Activated T-cell treated with anti-CD3 and anti-CD28 coated beads, Interleukin-2, amount 50 U/mL, for 24 hours (primary cell): ENCODE results near the gene NDUFA6.

Experiments used
- DNase-seq: peaks from one replicate; pipeline ENCODE4 v3.0.0-alpha.2; 2020
- H3K27ac Mint-ChIP-seq: 2 replicates; pipeline ENCODE4 v1.8.0; 2020; ENCODE audit warnings: mild to moderate bottlenecking, mixed read lengths
- H3K27me3 Mint-ChIP-seq: 2 replicates; pipeline ENCODE4 v1.8.0; 2020; ENCODE audit warnings: mixed read lengths
- H3K36me3 Mint-ChIP-seq: 2 replicates; pipeline ENCODE4 v1.8.0; 2020; ENCODE audit warnings: low read depth, mixed read lengths
- H3K4me1 Mint-ChIP-seq: 2 replicates; pipeline ENCODE4 v1.8.0; 2020; ENCODE audit warnings: low read depth, mixed read lengths
- H3K4me3 Mint-ChIP-seq: 2 replicates; pipeline ENCODE4 v1.8.0; 2020; ENCODE audit warnings: mild to moderate bottlenecking, moderate library complexity, mixed read lengths
- H3K9me3 Mint-ChIP-seq: 2 replicates; pipeline ENCODE4 v1.8.0; 2020; ENCODE audit warnings: mixed read lengths

The NDUFA6 gene

DNA sequence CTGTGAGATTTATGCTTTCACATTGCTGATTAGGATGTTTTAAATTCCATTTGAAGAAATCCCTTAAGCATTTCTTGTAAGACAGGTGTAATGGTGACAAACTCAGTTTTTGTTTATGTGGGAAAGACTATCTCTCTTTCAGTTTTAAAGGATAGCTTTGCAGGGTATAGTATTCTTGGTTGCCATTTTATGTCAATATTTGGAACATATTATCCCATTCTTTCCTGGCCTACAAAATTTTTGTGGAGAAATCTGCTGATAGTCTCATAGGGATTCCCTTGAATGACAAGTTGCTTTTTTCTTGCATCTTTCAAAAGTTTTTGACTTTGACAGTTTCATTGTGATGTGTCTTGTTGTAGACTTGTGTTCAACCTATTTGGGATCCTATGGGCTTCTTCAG is 48.8 kb downstream of the NDUFA6 start:
- peaks cover 8% of the 10 kb centered on the region for H3K36me3 Mint-ChIP-seq
- DNase-seq, result no peak
- H3K27me3 Mint-ChIP-seq, result no peaks in the 10 kb centered on the region
- no peak overlapping the region for H3K27ac Mint-ChIP-seq
- H3K9me3 Mint-ChIP-seq, result peaks cover 23% of the 10 kb centered on the region
- H3K4me3 Mint-ChIP-seq, result no peak overlapping the region
- no peaks in the 10 kb centered on the region for H3K4me1 Mint-ChIP-seq

DNA sequence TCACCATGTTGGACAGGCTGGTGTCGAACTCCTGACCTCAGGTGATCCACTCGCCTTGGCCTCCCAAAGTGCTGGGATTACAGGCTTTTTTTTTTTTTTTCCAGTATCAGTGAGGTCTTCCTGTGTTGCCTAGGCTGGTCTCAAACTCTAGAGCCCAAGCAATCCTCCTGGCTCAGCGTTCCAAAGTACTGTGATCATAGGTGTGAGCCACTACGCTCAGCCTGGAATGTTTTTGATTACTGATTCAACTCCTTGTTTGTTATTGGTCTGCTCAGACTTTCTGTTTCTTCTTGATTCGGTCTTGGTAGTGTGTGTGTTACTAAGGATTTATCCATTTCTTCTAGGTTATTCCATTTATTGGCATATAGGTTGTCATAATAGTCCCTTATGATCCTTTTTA is 51.3 kb downstream of the NDUFA6 start:
- Mint-ChIP-seq H3K36me3 (peaks cover 9% of the 10 kb centered on the region), H3K9me3 (peaks cover 26% of the 10 kb centered on the region), H3K27me3 (no peaks in the 10 kb centered on the region), H3K4me1 (no peaks in the 10 kb centered on the region), H3K4me3 (no peak overlapping the region), H3K27ac (no peak overlapping the region)
- no peak for DNase-seq
